K562 (cell line): ENCODE data around the gene FBXL4. TPM values are rescaled to one million over a fixed set of nuclear protein-coding genes. Genes with fewer than 3 reads are reported as not detected.

ENCODE experiments used
- ATAC-seq: fragments of 200-7000 bp; cut with Tn5 transposase; 3 replicates; pipeline ENCODE4 v1.9.1; 2020; ENCODE audit warnings: moderate library complexity
- BruUV-seq: library from RNA; stranded (reverse); fragments of 400-500 nt; replicated peaks from 2 replicates; lab custom pipeline; 2021; lab: Mats Ljungman, UMichigan
- CTCF ChIA-PET: fragments of 300-600 bp; formaldehyde crosslinking; extraction: SDS; loops from one replicate; lab custom pipeline; 2021; ENCODE audit warnings: low intra/inter-chr PET ratio; lab: Yijun Ruan, JAX
- POLR2A ChIA-PET: fragments of 300-600, 350-650 bp; sonication (Branson Sonifier 250); formaldehyde crosslinking; extraction: SDS; loops from one replicate; lab custom pipeline; 2021; ENCODE audit warnings: antibody characterized with exemption, inconsistent platforms; lab: Yijun Ruan, JAX
- DNase-seq, 4 experiments: peaks; one replicate each; pipeline versions ENCODE4 v3.0.0 to v3.0.0-alpha.2; 2011 to 2018; ENCODE audit warnings: low spot score in 3 of 4, mixed read lengths in 3 of 4; ENCODE audit errors: extremely low read depth in 1 of 4
- FAIRE-seq: peaks from 2 replicates; lab custom pipeline; 2011; peaks lifted over from hg19 to GRCh38; lab: Jason Lieb, UNC
- H2AFZ ChIP-seq: 2 replicates; pipeline ENCODE4 v1.6.0; 2011; ENCODE audit warnings: low read depth, low read length, control low read depth, inconsistent platforms
- H3K27ac ChIP-seq: fragments of 200-600 bp; 3 replicates; pipeline ENCODE4 v1.8.0; 2011; ENCODE audit warnings: low read depth, mild to moderate bottlenecking, control low read depth, inconsistent platforms, low read length, moderate library complexity, mixed read lengths; ENCODE audit errors: extremely low read depth
- H3K27me3 ChIP-seq, 2 experiments: fragments of 300-600 bp in 1 of 2; 2 replicates in 1 of 2; 3 replicates in 1 of 2; pipeline versions ENCODE4 v1.6.0 to v1.8.0; 2011; ENCODE audit warnings: inconsistent platforms in 2 of 2, low read length in 2 of 2, mild to moderate bottlenecking in 1 of 2, mixed read lengths in 1 of 2, moderate library complexity in 1 of 2; ENCODE audit not compliant: control insufficient read depth in 2 of 2, insufficient read depth in 2 of 2
- H3K36me3 ChIP-seq: fragments of 300-600 bp; 3 replicates; pipeline ENCODE4 v1.8.0; 2011; ENCODE audit warnings: mild to moderate bottlenecking, low read length, inconsistent platforms; ENCODE audit not compliant: control insufficient read depth, insufficient read depth
- H3K4me1 ChIP-seq, 2 experiments: fragments of 200-600 bp in 1 of 2; replicated peaks in 1 of 2; 2 replicates in 1 of 2; 3 replicates in 1 of 2; pipeline versions ENCODE4 v1.5.1 to v1.8.0; 2011; ENCODE audit warnings: inconsistent platforms in 2 of 2, low read length in 2 of 2, mild to moderate bottlenecking in 1 of 2, mixed read lengths in 1 of 2, moderate library complexity in 1 of 2; ENCODE audit not compliant: control insufficient read depth in 2 of 2, insufficient read depth in 2 of 2
- H3K4me2 ChIP-seq: 2 replicates; pipeline ENCODE4 v1.6.1; 2011; ENCODE audit warnings: low read length, control low read depth, inconsistent platforms, mixed read lengths; ENCODE audit not compliant: insufficient read depth
- H3K4me3 ChIP-seq: fragments of 200-600 bp; sonication (generic), shearing (Covaris generic); 2 replicates; pipeline ENCODE4 v1.5.1; 2016; ENCODE audit warnings: control low read depth, inconsistent platforms
- H3K79me2 ChIP-seq: fragments of 200-600 bp; 3 replicates; pipeline ENCODE4 v1.8.0; 2011; ENCODE audit warnings: low read length, inconsistent platforms; ENCODE audit not compliant: control insufficient read depth, insufficient read depth
- H3K9ac ChIP-seq, 2 experiments: 2 replicates each; pipeline versions ENCODE4 v1.6.0 to v1.6.1; 2011; ENCODE audit warnings: low read depth in 2 of 2, low read length in 2 of 2, control low read depth in 1 of 2, inconsistent platforms in 1 of 2, mild to moderate bottlenecking in 1 of 2, mixed read lengths in 1 of 2; ENCODE audit not compliant: insufficient read depth in 1 of 2
- H3K9me1 ChIP-seq: one replicate; pipeline ENCODE4 v1.6.0; 2011; ENCODE audit warnings: inconsistent platforms, mild to moderate bottlenecking, low read length, moderate library complexity; ENCODE audit not compliant: control insufficient read depth, insufficient read depth
- H3K9me3 ChIP-seq: replicated peaks from 2 replicates; pipeline ENCODE4 v1.5.1; 2011; ENCODE audit warnings: low read depth, low read length, inconsistent platforms; ENCODE audit not compliant: control insufficient read depth, insufficient read depth
- H4K20me1 ChIP-seq: replicated peaks from 2 replicates; pipeline ENCODE4 v1.6.1; 2011; ENCODE audit warnings: low read length, inconsistent platforms, mixed read lengths; ENCODE audit not compliant: control insufficient read depth, insufficient read depth
- CREB3 ChIP-seq: fragments of 450-650 bp; conservative IDR thresholded peaks from 2 replicates; pipeline ENCODE4 v1.6.1; 2016; ENCODE audit warnings: missing genetic modification characterization, low read depth, mild to moderate bottlenecking, missing compliant biosample characterization, moderate library complexity
- E2F5 ChIP-seq: sonication (generic); formaldehyde crosslinking; IDR thresholded peaks from 2 replicates; pipeline ENCODE4 v1.8.0; 2022; ENCODE audit warnings: mild to moderate bottlenecking, missing genetic modification reagents
- E4F1 ChIP-seq: fragments of 250-450 bp; sonication (Bioruptor Pico); IDR thresholded peaks from 2 replicates; pipeline ENCODE4 v1.5.0; 2021; ENCODE audit warnings: mild to moderate bottlenecking, borderline replicate concordance
- KDM1A ChIP-seq, 2 experiments: fragments of 450-650 bp; IDR thresholded peaks; 2 replicates each; pipeline ENCODE4 v1.6.1; 2016; ENCODE audit warnings: mild to moderate bottlenecking in 2 of 2
- KLF13 ChIP-seq: fragments of 450-650 bp; IDR thresholded peaks from 2 replicates; pipeline ENCODE4 v1.6.1; 2016; ENCODE audit warnings: missing genetic modification characterization, low read depth, mild to moderate bottlenecking, missing compliant biosample characterization, moderate library complexity, borderline replicate concordance
- MCM3 ChIP-seq: fragments of 450-650 bp; IDR thresholded peaks from 2 replicates; pipeline ENCODE4 v1.6.1; 2016
- MECOM ChIP-seq: fragments of 250-450 bp; sonication (Bioruptor Pico); IDR thresholded peaks from 2 replicates; pipeline ENCODE4 v1.8.0; 2022; ENCODE audit warnings: inconsistent platforms
- RFX1 ChIP-seq: fragments of 450-650 bp; IDR thresholded peaks from 2 replicates; pipeline ENCODE4 v1.6.1; 2016; ENCODE audit warnings: mild to moderate bottlenecking, moderate library complexity
- SLC30A9 ChIP-seq: fragments of 250-450 bp; sonication (Bioruptor Pico); IDR thresholded peaks from 2 replicates; pipeline ENCODE4 v1.8.0; 2022; ENCODE audit warnings: mild to moderate bottlenecking, moderate library complexity
- SRF ChIP-seq, 2 experiments: fragments of 250-450, 450-650 bp in 1 of 2; sonication (Bioruptor Pico) in 1 of 2; sonication (generic) in 1 of 2; formaldehyde crosslinking; IDR thresholded peaks; 2 replicates each; pipeline versions ENCODE4 v1.5.0 to v1.5.1; 2020 to 2022; ENCODE audit warnings: mild to moderate bottlenecking in 1 of 2, missing genetic modification reagents in 1 of 2
- THAP7 ChIP-seq: fragments of 250-450 bp; sonication (Bioruptor Pico); IDR thresholded peaks from 2 replicates; pipeline ENCODE4 v1.5.0; 2021
- ZBTB34 ChIP-seq: fragments of 250-450 bp; sonication (Bioruptor Pico); IDR thresholded peaks from 2 replicates; pipeline ENCODE4 v1.8.0; 2021; ENCODE audit warnings: mild to moderate bottlenecking, moderate library complexity
- ZNF274 ChIP-seq: IDR thresholded peaks from 2 replicates; pipeline ENCODE4 v1.6.1; 2011; ENCODE audit warnings: low read depth, mild to moderate bottlenecking, low read length, moderate library complexity, borderline replicate concordance
- ZNF655 ChIP-seq: fragments of 250-450 bp; sonication (Bioruptor Pico); IDR thresholded peaks from 2 replicates; pipeline ENCODE4 v1.5.0; 2021
- ZNF717 ChIP-seq: fragments of 250-450 bp; sonication (Bioruptor Pico); IDR thresholded peaks from 2 replicates; pipeline ENCODE4 v1.5.0; 2021
- WGBS: fragments of 100-300 bp; shearing (Covaris generic); methylation state at CpG from one replicate; pipeline ENCODE4 v1.1.6; 2016; ENCODE audit warnings: low coverage, mixed read lengths; ENCODE audit not compliant: insufficient coverage; ENCODE audit errors: missing lambda C conversion rate; 5-methylcytosine and 5-hydroxymethylcytosine counted together
- in situ Hi-C: fragments of 300-500 bp; cut with MboI; formaldehyde crosslinking; loops from 4 replicates; pipeline ENCODE4 v1.15.0; 2018; ENCODE audit warnings: inconsistent platforms, mixed read lengths
- intact Hi-C: fragments of 100-400 bp; cut with micrococcal nuclease; formaldehyde crosslinking; loops from 2 replicates; pipeline ENCODE4 v1.14.2; 2022
- polyA plus RNA-seq, 8 experiments: library from polyadenylated mRNA; depleted of rRNA in 4 of 8; stranded (reverse) in 5 of 8; unstranded in 3 of 8; fragments of >200 nt; fragmentation: Nextera tagmentation in 2 of 8; fragmentation: Illumina TruSeq in 1 of 8; extraction: Ambion mirVana in 2 of 8; extraction: Trizol in 1 of 8; gene quantifications; 2 replicates each; pipeline versions ENCODE4 v1.2.1 to v1.2.3, GENCODE V29; 2011 to 2014; ENCODE audit warnings: inconsistent platforms in 1 of 8, missing spikeins in 1 of 8
- total RNA-seq, 7 experiments: library from RNA; depleted of rRNA in 6 of 7; stranded (reverse); fragments of >200 nt in 6 of 7; fragmentation: Illumina TruSeq in 2 of 7; extraction: Trizol in 2 of 7; gene quantifications; 2 replicates each; pipeline versions ENCODE4 v1.2.1 to v1.2.3, GENCODE V29; 2011 to 2021; ENCODE audit warnings: low replicate concordance in 1 of 7

The FBXL4 gene
- total and polyA plus RNA-seq, 9 of the 15 experiments (the other 6 are each of a cell fraction or from before 2014, with no cell fraction given): 4.2 to 23.1 (median 7.7) TPM

- CTCF ChIA-PET: interaction anchor here (0.7 to 1.2 kb wide), 3 partner anchors 76 to 1778 kb away, joined by 4 to 5 read pairs (median 5); no protein-coding TSS in a partner anchor
- H3K79me2 ChIP-seq: no peaks in the 10 kb centered on the region
- H3K4me1 ChIP-seq: peaks cover 0 to 15% of the 10 kb centered on the region in 2 experiments; a peak in 1 of 5 replicates
- BruUV-seq: no TSS peak
- intact Hi-C loops (loop anchor here (5.0 kb wide), 3 partner anchors 271 to 1779 kb away; no protein-coding TSS in a partner anchor), in situ Hi-C loops (no loop called here)
- no peaks in the 10 kb centered on the region; the same call in 1 of the 2 replicates for H3K9me3 ChIP-seq
- POLR2A ChIA-PET: no interaction called here
- H3K4me3 ChIP-seq: no peak overlapping the region
- no peaks in the 10 kb centered on the region for H3K9me1 ChIP-seq
- H2AFZ ChIP-seq: no peak overlapping the region
- DNase-seq: no peak
- H3K9ac ChIP-seq: no peak overlapping the region
- no peak overlapping the region for H3K4me2 ChIP-seq
- no peak overlapping the region for H3K27ac ChIP-seq
- no peak for FAIRE-seq
- peaks cover 0 to 25% of the 10 kb centered on the region in 2 experiments; a peak in 2 of 5 replicates for H3K27me3 ChIP-seq
- ATAC-seq: no peak
- WGBS: 35% methylated on average over 3 of the region's 3 CpGs
- no peaks in the 10 kb centered on the region for H4K20me1 ChIP-seq
- H3K36me3 ChIP-seq: no peaks in the 10 kb centered on the region
- TF ChIP-seq CREB3 (tag) (no peak), ZBTB34 (no peak), SLC30A9 (no peak), E4F1 (CRISPR knock-in tag) (no peak), KDM1A (IDR thresholded peaks at IDR 0.05) (no peak), RFX1 (no peak), ZNF655 (CRISPR knock-in tag) (no peak), THAP7 (CRISPR knock-in tag) (no peak), ZNF274 (no peak), KLF13 (tag) (no peak), SRF (CRISPR knock-in tag; IDR thresholded peaks at IDR 0.05) (no peak), MCM3 (no peak), MECOM (no peak), ZNF717 (CRISPR knock-in tag) (no peak), E2F5 (CRISPR knock-in tag) (no peak)
These were observed 101.7 kb downstream of the FBXL4 start for GRCh38 chr6:98846021-98846380.
